IMR-90 (cell line): ENCODE data around the gene PNMA8C. TPM values are rescaled to one million over a fixed set of nuclear protein-coding genes. Genes with fewer than 3 reads are reported as not detected.

Experiments
- ATAC-seq: fragments of 200-7000 bp; cut with Tn5 transposase; 2 replicates; pipeline ENCODE4 v1.9.1; 2020; ENCODE audit warnings: low read depth, mild to moderate bottlenecking, moderate library complexity
- BruUV-seq: library from RNA; stranded (reverse); fragments of 400-500 nt; replicated peaks from 2 replicates; lab custom pipeline; 2021; lab: Mats Ljungman, UMichigan
- CTCF ChIA-PET: fragments of 300-600 bp; formaldehyde crosslinking; extraction: SDS; loops from one replicate; lab custom pipeline; 2021; ENCODE audit warnings: antibody characterized with exemption; lab: Yijun Ruan, JAX
- POLR2A ChIA-PET: fragments of 300-600 bp; sonication (Branson Sonifier 250); formaldehyde crosslinking; loops from one replicate; lab custom pipeline; 2022; ENCODE audit warnings: antibody characterized with exemption; ENCODE audit not compliant: unreplicated experiment; lab: Charles Lee
- DNase-seq: peaks from one replicate; pipeline ENCODE4 v3.0.0; 2013
- H2AFZ ChIP-seq: replicated peaks from 2 replicates; pipeline ENCODE3; 2013; ENCODE audit warnings: low read length, mild to moderate bottlenecking; ENCODE audit not compliant: poor library complexity
- H2AK5ac ChIP-seq: 2 replicates; pipeline ENCODE4 v1.6.1; 2013; ENCODE audit warnings: low read depth, low read length, inconsistent platforms
- H2AK9ac ChIP-seq: replicated peaks from 2 replicates; pipeline ENCODE3; 2013; ENCODE audit warnings: mild to moderate bottlenecking, low read depth, low read length, moderate library complexity; ENCODE audit not compliant: poor library complexity
- H2BK120ac ChIP-seq: 2 replicates; pipeline ENCODE4 v1.6.1; 2013; ENCODE audit warnings: low read depth, low read length, inconsistent platforms
- H2BK15ac ChIP-seq: 3 replicates; pipeline ENCODE4 v1.6.1; 2013; ENCODE audit warnings: low read depth, low read length, inconsistent platforms
- H2BK20ac ChIP-seq: 2 replicates; pipeline ENCODE4 v1.6.1; 2013; ENCODE audit warnings: low read depth, mild to moderate bottlenecking, inconsistent platforms, low read length, moderate library complexity
- H2BK5ac ChIP-seq: 2 replicates; pipeline ENCODE4 v1.6.1; 2013; ENCODE audit warnings: mild to moderate bottlenecking, low read depth, low read length, inconsistent platforms; ENCODE audit not compliant: poor library complexity, severe bottlenecking
- H3K14ac ChIP-seq: replicated peaks from 2 replicates; pipeline ENCODE4 v1.6.1; 2013; ENCODE audit warnings: low read depth, low read length, inconsistent platforms
- H3K18ac ChIP-seq: 2 replicates; pipeline ENCODE4 v1.6.1; 2013; ENCODE audit warnings: low read depth, low read length, control low read depth
- H3K23ac ChIP-seq: 2 replicates; pipeline ENCODE4 v1.6.1; 2013; ENCODE audit warnings: low read depth, low read length, inconsistent platforms
- H3K27ac ChIP-seq: 2 replicates; pipeline ENCODE4 v1.5.1; 2013; ENCODE audit warnings: mild to moderate bottlenecking, control low read depth, low read length; ENCODE audit not compliant: insufficient read depth
- H3K27me3 ChIP-seq: 2 replicates; pipeline ENCODE4 v1.6.1; 2013; ENCODE audit warnings: low read length; ENCODE audit not compliant: control insufficient read depth, insufficient read depth
- H3K36me3 ChIP-seq: 2 replicates; pipeline ENCODE4 v1.6.1; 2013; ENCODE audit warnings: low read length, mixed read lengths; ENCODE audit not compliant: control insufficient read depth, insufficient read depth
- H3K4ac ChIP-seq: 2 replicates; pipeline ENCODE4 v1.6.1; 2013; ENCODE audit warnings: low read depth, low read length, inconsistent platforms
- H3K4me1 ChIP-seq: 2 replicates; pipeline ENCODE4 v1.6.1; 2013; ENCODE audit warnings: low read length, mixed read lengths; ENCODE audit not compliant: control insufficient read depth, insufficient read depth
- H3K4me2 ChIP-seq: 2 replicates; pipeline ENCODE4 v1.6.1; 2013; ENCODE audit warnings: low read depth, mild to moderate bottlenecking, control low read depth, low read length, moderate library complexity
- H3K4me3 ChIP-seq: 2 replicates; pipeline ENCODE4 v1.5.1; 2013; ENCODE audit warnings: low read depth, mild to moderate bottlenecking, control low read depth, low read length, moderate library complexity; ENCODE audit not compliant: insufficient read depth
- H3K56ac ChIP-seq: 2 replicates; pipeline ENCODE4 v1.6.1; 2013; ENCODE audit warnings: low read length, inconsistent platforms; ENCODE audit not compliant: insufficient read depth; ENCODE audit errors: extremely low read depth
- H3K79me1 ChIP-seq, 2 experiments: 2 replicates each; pipeline ENCODE4 v1.6.1; 2013; ENCODE audit warnings: low read length in 2 of 2, inconsistent platforms in 1 of 2, low read depth in 1 of 2
- H3K9ac ChIP-seq: 2 replicates; pipeline ENCODE4 v1.6.1; 2013; ENCODE audit warnings: low read depth, low read length, control low read depth
- H3K9me1 ChIP-seq: 2 replicates; pipeline ENCODE4 v1.6.1; 2013; ENCODE audit warnings: low read length, inconsistent platforms; ENCODE audit not compliant: insufficient read depth
- H3K9me3 ChIP-seq: 2 replicates; pipeline ENCODE4 v1.6.1; 2013; ENCODE audit warnings: low read length; ENCODE audit not compliant: control insufficient read depth, insufficient read depth
- H4K20me1 ChIP-seq: 2 replicates; pipeline ENCODE4 v1.6.1; 2013; ENCODE audit warnings: low read length, inconsistent platforms; ENCODE audit not compliant: insufficient read depth
- H4K5ac ChIP-seq: 2 replicates; pipeline ENCODE4 v1.6.1; 2013; ENCODE audit warnings: mild to moderate bottlenecking, low read depth, low read length, control low read depth
- H4K8ac ChIP-seq, 2 experiments: 2 replicates each; pipeline ENCODE4 v1.6.1; 2013; ENCODE audit warnings: low read depth in 2 of 2, low read length in 2 of 2, control low read depth in 1 of 2, inconsistent platforms in 1 of 2
- H4K91ac ChIP-seq: 2 replicates; pipeline ENCODE4 v1.6.1; 2013; ENCODE audit warnings: low read depth, low read length, inconsistent platforms; ENCODE audit not compliant: insufficient read depth
- BHLHE40 ChIP-seq: fragments of 150-350 bp; IDR thresholded peaks from 2 replicates; pipeline ENCODE4 v1.6.1; 2016; ENCODE audit warnings: mild to moderate bottlenecking, low read depth, low read length
- CEBPB ChIP-seq: IDR thresholded peaks from 2 replicates; pipeline ENCODE4 v1.6.1; 2012; ENCODE audit warnings: low read depth, low read length, improper control_type of control experiment
- CHD1 ChIP-seq: IDR thresholded peaks from 2 replicates; pipeline ENCODE4 v1.6.1; 2012; ENCODE audit warnings: low read depth, low read length, improper control_type of control experiment
- CTCF ChIP-seq: conservative IDR thresholded peaks from 2 replicates; pipeline ENCODE4 v1.5.1; 2012; ENCODE audit warnings: mild to moderate bottlenecking, low read depth, low read length, improper control_type of control experiment
- ELK1 ChIP-seq: fragments of 150-350 bp; IDR thresholded peaks from 2 replicates; pipeline ENCODE4 v1.6.1; 2016; ENCODE audit warnings: low read depth, mild to moderate bottlenecking, low read length, moderate library complexity, borderline replicate concordance
- FOS ChIP-seq: fragments of 150-350 bp; IDR thresholded peaks from 2 replicates; pipeline ENCODE4 v1.6.1; 2016; ENCODE audit warnings: low read depth, low read length
- MAFK ChIP-seq: IDR thresholded peaks from 2 replicates; pipeline ENCODE4 v1.6.1; 2012; ENCODE audit warnings: low read depth, low read length, improper control_type of control experiment
- MAZ ChIP-seq: IDR thresholded peaks from 2 replicates; pipeline ENCODE4 v1.6.1; 2012; ENCODE audit warnings: low read depth, mild to moderate bottlenecking, low read length, improper control_type of control experiment, moderate library complexity, borderline replicate concordance
- MXI1 ChIP-seq: IDR thresholded peaks from 2 replicates; pipeline ENCODE4 v1.6.1; 2012; ENCODE audit warnings: low read depth, mild to moderate bottlenecking, low read length, moderate library complexity, borderline replicate concordance
- NFE2L2 ChIP-seq: fragments of 150-350 bp; IDR thresholded peaks from 2 replicates; pipeline ENCODE4 v1.6.1; 2016; ENCODE audit warnings: low read depth, mild to moderate bottlenecking, low read length
- POLR2A ChIP-seq: IDR thresholded peaks from 2 replicates; pipeline ENCODE4 v1.6.1; 2012; ENCODE audit warnings: mild to moderate bottlenecking, low read depth, low read length
- RAD21 ChIP-seq: IDR thresholded peaks from 2 replicates; pipeline ENCODE4 v1.6.1; 2012; ENCODE audit warnings: low read length, improper control_type of control experiment
- RCOR1 ChIP-seq: IDR thresholded peaks from 2 replicates; pipeline ENCODE4 v1.6.1; 2012; ENCODE audit warnings: mild to moderate bottlenecking, low read length, improper control_type of control experiment; ENCODE audit not compliant: insufficient replicate concordance
- RFX5 ChIP-seq: IDR thresholded peaks from 2 replicates; pipeline ENCODE4 v1.8.0; 2012; ENCODE audit warnings: low read depth, mild to moderate bottlenecking, low read length, moderate library complexity
- SMC3 ChIP-seq: fragments of 150-350 bp; IDR thresholded peaks from 2 replicates; pipeline ENCODE4 v1.6.1; 2016; ENCODE audit warnings: low read depth, mild to moderate bottlenecking, antibody characterized with exemption, low read length, moderate library complexity
- USF2 ChIP-seq: fragments of 150-350 bp; IDR thresholded peaks from 2 replicates; pipeline ENCODE4 v1.6.1; 2017; ENCODE audit warnings: mild to moderate bottlenecking, antibody characterized with exemption, low read length, low read depth
- WGBS, 2 experiments: methylation state at CpG; one replicate each; pipeline versions ENCODE4 v1.1.5 to v1.1.7; 2013; ENCODE audit warnings: missing lambda C conversion rate in 2 of 2; ENCODE audit not compliant: insufficient read length in 1 of 2; ENCODE audit errors: extremely low coverage in 2 of 2; 5-methylcytosine and 5-hydroxymethylcytosine counted together
- dilution Hi-C: fragments of 300-500 bp; cut with HindIII; formaldehyde crosslinking; loops from one replicate; pipeline ENCODE4 v1.14.3; 2018; ENCODE audit warnings: low sequenced_read_pairs; ENCODE audit not compliant: unreplicated experiment
- in situ Hi-C: fragments of 300-500 bp; cut with MboI; formaldehyde crosslinking; loops from 3 replicates; pipeline ENCODE4 v1.14.3; 2019; ENCODE audit warnings: low sequenced_read_pairs, inconsistent platforms, mixed read lengths
- intact Hi-C: fragments of 100-400 bp; cut with micrococcal nuclease; formaldehyde crosslinking; loops from 2 replicates; pipeline ENCODE4 v1.10.0; 2022
- polyA plus RNA-seq, 3 experiments: library from polyadenylated mRNA; depleted of rRNA; stranded (reverse); fragments of >200 nt; gene quantifications; 2 replicates each; pipeline ENCODE4 v1.2.3, GENCODE V29; 2012; ENCODE audit warnings: low replicate concordance in 1 of 3
- total RNA-seq: library from RNA; depleted of rRNA; stranded (reverse); fragments of >200 nt; gene quantifications from 2 replicates; pipeline ENCODE4 v1.2.3, GENCODE V29; 2012

Gene PNMA8C
- total and polyA plus RNA-seq, 2 of the 4 experiments (the other 2 are of a cell fraction) = 0.09 to 0.18 TPM

GRCh38 chr19:46447824-46448223 lies 19.1 kb upstream of the PNMA8C start:
- Histone ChIP-seq H3K4ac (no peak overlapping the region), H3K79me1 (no peaks in the 10 kb centered on the region), H3K18ac (no peak overlapping the region), H3K9me3 (peaks cover 6% of the 10 kb centered on the region), H4K91ac (no peak overlapping the region), H2BK20ac (no peak overlapping the region), H4K20me1 (no peaks in the 10 kb centered on the region), H3K27ac (no peak overlapping the region), H2AFZ (no peak overlapping the region), H3K9me1 (0 out of 2 replicates have a peak, but pooled peaks cover 2% of the 10 kb centered on the region), H3K4me2 (no peak overlapping the region), H3K4me3 (no peak overlapping the region), H3K27me3 (peaks cover 14% of the 10 kb centered on the region), H2BK5ac (no peak overlapping the region), H2AK5ac (no peak overlapping the region), H2BK120ac (no peak overlapping the region), H3K36me3 (no peaks in the 10 kb centered on the region), H3K14ac (no peak overlapping the region), H3K23ac (no peak overlapping the region), H4K5ac (no peak overlapping the region), H3K56ac (no peak overlapping the region), H2AK9ac (peak overlapping the region; percentile 63), H4K8ac (no peak overlapping the region), H2BK15ac (no peak overlapping the region), H3K9ac (no peak overlapping the region), H3K4me1 (peaks cover 1% of the 10 kb centered on the region; the same call in 1 of the 2 replicates)
- DNase-seq (no peak), ATAC-seq (no peak)
- POLR2A ChIA-PET = interaction anchor here (0.6 kb wide), 1 partner anchor 10 kb away, joined by 5 read pairs; no protein-coding TSS in a partner anchor
- CTCF ChIA-PET = interaction anchor here (0.5 kb wide), 1 partner anchor 29 kb away, joined by 3 read pairs; no protein-coding TSS in a partner anchor
- TF ChIP-seq RAD21 = no peak
- TF ChIP-seq RCOR1 = no peak
- TF ChIP-seq USF2 = no peak
- TF ChIP-seq NFE2L2 = no peak
- TF ChIP-seq MAFK = no peak
- no peak for TF ChIP-seq MXI1
- TF ChIP-seq CTCF = no peak
- TF ChIP-seq SMC3 = no peak
- TF ChIP-seq ELK1 = no peak
- TF ChIP-seq BHLHE40 = no peak
- no peak for TF ChIP-seq CEBPB
- TF ChIP-seq MAZ = no peak
- TF ChIP-seq FOS = no peak
- TF ChIP-seq POLR2A = no peak
- TF ChIP-seq RFX5 = no peak
- TF ChIP-seq CHD1 = no peak
- intact Hi-C loops (no loop called here), in situ Hi-C loops (no loop called here), dilution Hi-C loops (no loop called here)
- 68% methylated on average over 4 of the region's 5 CpGs; no CpG with 5 or more reads in 1 of the 2 experiments for WGBS, 2 experiments
- no TSS peak for BruUV-seq
